RPMI7951 (cell line): ENCODE results near the gene EXOC2. TPM values are rescaled to one million over a fixed set of nuclear protein-coding genes. Genes with fewer than 3 reads are reported as not detected.
"Not testable (repeated sequence)": the region's sequence is repeated elsewhere in the genome, so short reads cannot be mapped to it uniquely, and the experiment has no call there.

Source experiments
- DNase-seq: peaks from one replicate; pipeline ENCODE4 v3.0.0-alpha.2; 2012; ENCODE audit warnings: low read depth
- total RNA-seq: library from RNA; depleted of rRNA; stranded (reverse); fragments of >200 nt; shearing (Covaris generic); gene quantifications from 2 replicates; pipeline ENCODE4 v1.2.3, GENCODE V29; 2014

The EXOC2 gene
- total RNA-seq, 1 experiment from 2014 or later: 36.6 TPM

- no peak for DNase-seq
Observed at GRCh38 chr6:635233-635632, 57.7 kb downstream of the EXOC2 start.

DNA sequence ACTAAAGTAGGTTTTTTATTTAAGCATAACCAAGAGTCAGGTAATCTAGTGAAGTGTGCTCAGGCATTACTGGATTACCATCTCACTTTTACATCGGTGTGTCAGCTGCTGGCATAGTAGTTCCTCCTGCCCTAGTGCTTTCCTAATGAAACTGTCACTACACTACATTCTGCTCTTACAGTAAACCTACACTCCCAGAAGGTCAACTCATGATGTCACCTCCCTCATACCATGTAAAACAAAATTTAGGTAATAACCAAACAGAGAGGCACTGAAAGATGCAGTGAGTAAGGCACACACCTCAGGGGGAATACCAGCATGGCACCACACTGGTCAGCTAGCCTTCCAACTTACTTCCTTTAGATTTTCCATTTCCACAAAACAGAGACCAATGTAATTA, 59.3 kb downstream of the EXOC2 start:
- DNase-seq: no peak

DNA sequence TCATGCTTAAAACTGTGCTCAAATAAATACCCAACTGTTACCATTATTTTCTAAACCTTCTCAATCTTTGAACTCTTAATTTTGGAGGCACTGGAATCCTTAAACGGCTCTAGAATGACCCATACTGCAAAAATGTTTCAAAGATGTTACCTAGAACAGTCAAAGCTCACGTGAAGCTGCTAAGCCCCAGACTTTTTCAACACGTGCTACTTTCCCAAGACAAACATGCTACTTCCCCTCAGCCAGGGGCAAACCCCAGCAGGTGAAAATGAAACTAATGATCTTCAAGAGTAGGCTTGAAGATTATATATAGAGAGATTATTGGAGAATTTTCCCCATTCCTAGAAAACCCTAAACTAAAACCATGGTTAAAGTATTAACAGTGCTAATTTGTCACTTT, 64.2 kb downstream of the EXOC2 start:
- no peak for DNase-seq

- DNase-seq: peak; percentile 31
Observed at GRCh38 chr6:626236-626635, 66.7 kb downstream of the EXOC2 start.

- peak; percentile 47 for DNase-seq
Observed at GRCh38 chr6:624979-625378, 68.0 kb downstream of the EXOC2 start.

GRCh38 chr6:622462-622861, 70.5 kb downstream of the EXOC2 start:
- DNase-seq: no peak

DNA sequence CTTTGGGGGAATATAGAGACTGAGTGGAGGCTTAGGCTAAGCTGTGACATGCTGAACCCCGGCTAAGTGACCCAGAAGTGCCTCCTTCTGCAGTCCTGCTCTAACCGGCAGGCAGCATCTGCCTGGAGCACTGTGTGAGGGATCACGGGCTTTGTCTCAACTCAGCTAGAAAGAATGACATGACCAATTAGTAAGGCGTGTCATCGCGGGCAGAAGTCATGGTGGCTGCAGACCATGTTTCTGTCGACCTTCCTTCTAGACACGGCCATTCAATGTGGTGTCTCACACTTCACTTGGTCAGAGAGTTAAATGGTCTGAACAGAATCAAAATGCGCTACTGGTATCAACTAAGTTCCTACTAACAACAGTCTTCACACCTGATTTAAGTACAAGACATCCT, 71.0 kb downstream of the EXOC2 start:
- DNase-seq: no peak

DNA sequence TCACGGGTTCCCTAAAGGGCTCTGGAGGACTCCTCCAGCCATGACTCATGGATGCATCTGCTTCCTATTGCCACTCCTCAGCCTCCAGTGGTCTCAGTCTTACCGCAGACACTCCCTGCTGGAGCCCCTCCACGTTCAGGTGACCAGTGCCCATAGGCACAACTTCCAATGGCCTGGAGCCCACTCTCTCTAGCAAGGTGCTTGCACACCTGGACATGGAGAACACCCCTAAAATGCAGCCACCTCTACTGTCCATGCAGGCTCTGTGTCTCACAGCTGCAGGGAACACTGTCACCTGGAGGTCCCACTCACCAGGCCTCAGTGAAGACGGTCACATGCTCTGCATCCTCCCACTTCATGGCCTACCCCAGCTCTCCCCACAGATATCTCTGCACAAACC, 72.0 kb downstream of the EXOC2 start:
- no peak for DNase-seq

DNA sequence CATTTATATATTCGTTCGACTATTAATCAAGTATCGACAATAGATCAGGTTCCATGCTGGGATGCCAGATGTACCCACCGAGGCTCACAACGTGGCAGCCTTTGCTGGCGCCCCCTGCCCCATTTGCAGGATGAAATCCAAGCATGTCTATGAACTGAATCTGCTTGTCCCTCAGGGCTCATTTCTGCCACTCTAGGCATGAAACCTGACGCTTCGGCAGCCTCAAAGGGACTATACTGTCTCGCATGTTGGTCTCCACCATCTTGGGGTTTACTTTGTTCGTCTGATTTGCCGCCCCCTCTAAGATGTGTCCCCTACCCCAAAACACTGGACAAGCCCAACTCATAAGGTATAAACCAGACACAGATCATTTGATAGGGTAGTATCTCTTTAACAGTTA, 72.8 kb downstream of the EXOC2 start:
- no peak for DNase-seq

DNA sequence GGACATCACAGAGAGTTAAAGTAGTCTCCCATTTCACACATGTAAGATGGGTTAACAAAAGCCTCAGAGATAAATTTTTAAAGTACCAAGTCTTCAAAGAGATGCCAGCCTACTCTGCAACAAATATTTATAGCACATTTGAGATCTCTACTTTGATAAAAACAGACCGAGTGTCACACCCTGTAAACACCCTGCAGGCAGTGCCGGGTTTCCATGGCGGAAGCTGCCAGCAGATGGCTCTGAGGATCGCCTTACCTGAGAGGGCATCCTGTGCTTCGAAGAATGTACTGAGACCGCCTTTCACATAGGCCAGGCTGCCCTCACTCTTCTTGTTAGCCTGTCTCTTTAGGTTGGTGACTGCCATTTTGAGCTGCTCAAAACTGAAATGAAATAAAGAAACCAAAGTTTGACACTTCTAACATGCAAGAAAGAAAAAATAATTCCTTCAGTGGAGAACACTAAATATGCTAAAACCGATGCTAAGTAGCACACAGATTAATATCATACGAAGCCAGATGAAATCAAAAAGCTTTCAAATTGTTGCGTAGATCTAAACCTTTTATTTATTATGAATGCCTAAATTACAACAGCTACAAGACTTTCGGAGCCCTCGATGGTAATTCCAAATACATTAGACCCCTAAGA, 75.4 kb downstream of the EXOC2 start:
- DNase-seq: peak; percentile 5

GRCh38 chr6:613981-614380, 79.0 kb downstream of the EXOC2 start:
- no peak for DNase-seq

GRCh38 chr6:611928-612327, 81.0 kb downstream of the EXOC2 start:
- no peak for DNase-seq

GRCh38 chr6:610882-611281, 82.1 kb downstream of the EXOC2 start:
- no peak for DNase-seq

GRCh38 chr6:609905-610304, 83.0 kb downstream of the EXOC2 start:
- DNase-seq: no peak

- no peak for DNase-seq
Observed at GRCh38 chr6:606829-607379, 86.0 kb downstream of the EXOC2 start.

DNA sequence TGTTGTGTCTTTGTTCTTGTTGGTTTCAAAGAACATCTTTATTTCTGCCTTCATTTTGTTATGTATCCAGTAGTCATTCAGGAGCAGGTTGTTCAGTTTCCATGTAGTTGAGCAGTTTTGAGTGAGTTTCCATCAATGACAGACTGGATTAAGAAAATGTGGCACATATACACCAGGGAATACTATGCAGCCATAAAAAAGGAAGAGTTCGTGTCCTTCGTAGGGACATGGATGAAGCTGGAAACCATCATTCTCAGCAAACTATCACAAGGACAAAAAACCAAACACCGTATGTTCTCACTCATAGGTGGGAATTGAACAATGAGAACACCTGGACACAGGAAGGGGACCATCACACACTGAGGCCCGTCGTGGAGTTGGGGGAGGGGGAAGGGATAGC, 87.0 kb downstream of the EXOC2 start:
- DNase-seq: not testable (repeated sequence)

DNA sequence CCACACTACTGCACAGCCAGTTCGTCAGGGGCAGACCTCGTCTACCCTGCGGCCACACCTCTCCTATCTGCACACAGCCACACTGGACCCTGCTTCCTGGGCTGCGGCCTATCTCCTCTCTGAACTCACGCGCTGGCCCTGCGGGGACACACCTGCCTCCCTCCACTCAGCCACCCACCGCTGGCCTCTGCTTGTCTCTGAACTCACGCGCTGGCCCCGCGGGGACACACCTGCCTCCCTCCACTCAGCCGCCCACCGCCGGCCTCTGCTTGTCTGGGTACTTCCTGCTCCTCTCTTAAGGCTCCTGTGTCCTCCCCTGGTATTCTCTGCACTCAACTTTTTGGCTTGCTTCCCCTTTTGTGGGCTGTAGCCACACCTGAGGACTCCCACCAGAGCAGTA, 88.4 kb downstream of the EXOC2 start:
- DNase-seq: no peak

DNA sequence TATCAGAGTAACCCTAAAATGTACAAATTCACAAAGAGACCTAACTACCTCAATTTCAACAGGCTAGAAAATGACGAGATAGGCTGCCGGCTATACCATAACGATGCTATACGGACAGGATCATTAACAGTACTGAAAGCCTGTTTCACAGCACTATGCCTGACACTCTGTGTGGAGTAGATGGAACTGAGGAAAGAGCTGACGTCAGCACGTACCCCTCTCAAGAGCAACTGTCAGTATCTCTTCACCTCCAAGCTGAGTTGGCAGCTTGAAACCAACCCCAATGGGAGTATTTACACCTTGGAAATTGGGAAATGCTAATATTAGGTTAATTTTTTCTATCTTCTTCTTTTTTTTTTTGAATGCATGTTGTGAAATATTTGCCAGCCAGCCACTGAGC, 89.7 kb downstream of the EXOC2 start:
- no peak for DNase-seq

DNA sequence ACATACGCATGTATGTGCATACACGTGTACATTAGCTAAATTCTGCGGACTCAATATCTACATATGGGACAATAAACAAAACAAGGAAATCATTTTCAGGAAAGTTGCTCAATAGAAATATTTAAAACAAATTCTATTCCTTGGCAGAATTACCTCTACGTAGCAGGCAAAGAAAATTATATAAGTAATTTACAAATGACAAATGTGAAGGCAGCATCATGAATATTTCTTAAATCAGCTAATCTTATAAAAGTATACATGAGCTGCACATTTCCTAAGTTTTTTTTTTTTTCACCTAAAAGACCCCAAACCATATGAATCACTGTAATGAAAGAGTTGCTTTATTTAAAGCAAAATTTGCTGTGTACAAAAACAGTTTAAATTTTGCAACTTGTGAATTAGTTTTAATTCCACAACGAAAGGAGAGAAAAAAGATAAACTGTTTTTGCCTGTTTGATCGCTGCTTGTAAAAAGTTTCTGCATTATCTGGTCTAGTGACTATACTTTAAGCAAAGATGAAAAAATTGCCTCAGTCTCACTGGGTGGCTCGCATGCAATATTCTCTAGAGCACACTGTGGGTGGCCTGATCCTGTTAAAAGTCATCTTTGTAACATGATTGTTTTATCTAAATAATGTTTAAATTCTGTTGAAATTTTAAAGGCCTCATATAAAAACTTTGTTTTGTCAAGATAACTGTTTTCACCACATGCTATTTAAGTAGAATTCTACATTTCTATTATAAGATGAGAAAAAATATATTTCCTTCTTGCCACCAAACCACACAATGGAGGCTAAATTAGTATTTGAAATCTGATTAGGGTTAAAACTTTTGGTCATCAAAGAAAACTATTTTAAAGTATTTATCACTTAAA, 93.1 kb downstream of the EXOC2 start:
- DNase-seq: no peak

- DNase-seq: no peak
Observed at GRCh38 chr6:593907-594212, 99.1 kb downstream of the EXOC2 start.

- DNase-seq: peak; percentile 56
Observed at GRCh38 chr6:593139-593906, 99.6 kb downstream of the EXOC2 start.

DNA sequence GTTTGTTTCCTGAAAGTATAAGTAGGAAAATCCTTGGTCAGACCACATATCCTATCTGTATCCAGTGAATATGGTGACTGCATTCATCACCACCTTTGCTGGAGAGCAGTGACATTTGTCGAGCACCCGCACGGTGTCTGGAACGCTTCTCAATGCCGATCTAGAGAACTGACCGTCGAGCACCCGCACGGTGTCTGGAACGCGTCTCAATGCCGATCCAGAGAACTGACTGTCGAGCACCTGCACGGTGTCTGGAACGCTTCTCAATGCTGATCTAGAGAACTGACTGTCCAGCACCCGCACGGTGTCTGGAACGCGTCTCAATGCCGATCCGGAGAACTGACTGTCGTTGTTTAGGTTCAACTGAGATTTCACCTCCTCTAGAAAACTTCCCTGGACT, 103.8 kb downstream of the EXOC2 start:
- DNase-seq: no peak

DNA sequence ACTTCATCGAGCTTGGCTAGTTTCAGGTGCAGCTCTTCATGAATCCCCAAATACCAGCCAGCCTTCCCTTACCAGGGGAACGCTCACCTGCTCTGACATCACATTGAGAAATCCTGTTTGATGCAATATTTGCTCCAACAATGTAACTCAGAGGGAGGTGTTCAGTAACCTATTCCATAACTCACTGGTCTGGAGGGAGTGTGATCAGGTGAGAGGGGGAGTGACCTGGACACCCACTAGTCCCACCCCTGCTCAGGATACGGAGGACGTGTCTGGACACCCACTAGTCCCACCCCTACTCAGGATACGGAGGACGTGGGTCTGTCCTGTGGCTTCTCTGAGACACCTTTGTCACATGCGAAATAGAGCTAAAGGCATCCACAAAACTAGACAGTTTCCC, 106.4 kb downstream of the EXOC2 start:
- no peak for DNase-seq
